Measurements from ENCODE around the gene BAIAP3. TPM values are rescaled to one million over a fixed set of nuclear protein-coding genes. Genes with fewer than 3 reads are reported as not detected.

The BAIAP3 gene
- total RNA-seq, 4 donors from 2014 or later = 1.5 to 14.2 (median 1.9) TPM

GRCh38 chr16:1394367-1394951 lies 61.0 kb downstream of the BAIAP3 start:
- no peak for ATAC-seq (ENCODE audit: low FRiP score)
- no peak for DNase-seq (ENCODE audit: low spot score)
- TF ChIP-seq CTCF (IDR thresholded peaks at IDR 0.05) = no peak

GRCh38 chr16:1395444-1396031 lies 62.1 kb downstream of the BAIAP3 start:
- no peak for TF ChIP-seq CTCF (IDR thresholded peaks at IDR 0.05)
- ATAC-seq (ENCODE audit: low FRiP score) (no peak), DNase-seq (ENCODE audit: low spot score) (no peak)

DNA sequence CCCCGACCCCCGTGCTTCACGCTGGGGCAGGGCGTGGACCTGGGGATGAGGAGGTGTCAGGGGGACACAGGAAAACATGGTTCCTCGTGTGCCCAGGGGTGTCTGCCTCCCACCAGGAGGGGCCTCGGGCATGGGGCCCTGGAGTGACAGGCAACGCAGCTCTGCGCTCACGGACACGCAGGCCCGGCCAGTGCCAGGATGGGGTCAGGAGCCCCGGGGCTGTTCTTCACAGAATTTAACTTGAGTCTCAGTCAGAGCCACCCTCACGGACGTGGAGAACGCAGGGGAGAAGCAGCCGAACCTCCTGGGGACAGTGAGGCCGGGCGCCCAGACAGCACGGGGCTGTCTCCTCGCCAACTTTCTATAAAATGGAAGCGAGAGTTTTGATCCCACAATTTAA lies 64.3 kb downstream of the BAIAP3 start:
- TF ChIP-seq CTCF (IDR thresholded peaks at IDR 0.05) = no peak
- no peak for ATAC-seq (ENCODE audit: low FRiP score)
- no peak for DNase-seq (ENCODE audit: low spot score)

GRCh38 chr16:1398351-1398750 lies 64.9 kb downstream of the BAIAP3 start:
- TF ChIP-seq CTCF (IDR thresholded peaks at IDR 0.05) = no peak
- ATAC-seq (ENCODE audit: low FRiP score) (no peak), DNase-seq (ENCODE audit: low spot score) (no peak)

Other genes starting within 250 kb of the BAIAP3 start
- not detected for gene C1QTNF8, start 237.4 kb upstream of the BAIAP3 start, total RNA-seq
- gene CACNA1H, start 180.5 kb upstream of the BAIAP3 start, total RNA-seq = 10 to 100 TPM in 2 of 4 donors, 1 to 10 TPM in 2; 1.8 to 13.6 (median 10.2) TPM
- gene TPSG1, start 108.4 kb upstream of the BAIAP3 start, total RNA-seq = 1 to 10 TPM in 1 of 4 donors, not detected in 3; 1.3 TPM
- 100 to 1,000 TPM in 1 of 4 donors, 10 to 100 TPM in 3; 10.1 to 112 (median 42.0) TPM for gene TPSB2, start 103.5 kb upstream of the BAIAP3 start, total RNA-seq
- 10 to 100 TPM; 20.8 to 86.2 (median 31.4) TPM for gene TPSAB1, start 92.9 kb upstream of the BAIAP3 start, total RNA-seq
- gene TPSD1, start 77.6 kb upstream of the BAIAP3 start, total RNA-seq = 1 to 10 TPM in 1 of 4 donors, not detected in 3; 1.2 TPM
- 10 to 100 TPM; 50.9 to 94.9 (median 72.5) TPM for gene UBE2I, start 24.0 kb upstream of the BAIAP3 start, total RNA-seq
- gene TSR3, start 18.2 kb downstream of the BAIAP3 start, total RNA-seq = 10 to 100 TPM; 42.4 to 78.5 (median 61.9) TPM
- gene GNPTG, start 18.3 kb downstream of the BAIAP3 start, total RNA-seq = 10 to 100 TPM; 48.3 to 77.1 (median 65.8) TPM
- 10 to 100 TPM in 3 of 4 donors, 1 to 10 TPM in 1; 8.6 to 36.9 (median 14.2) TPM for gene UNKL, start 81.1 kb downstream of the BAIAP3 start, total RNA-seq
- 10 to 100 TPM; 11.9 to 24.1 (median 14.4) TPM for gene UQCC4, start 87.1 kb downstream of the BAIAP3 start, total RNA-seq
- 1 to 10 TPM in 1 of 4 donors, not detected in 3; 1.9 TPM for gene PERCC1, start 97.4 kb downstream of the BAIAP3 start, total RNA-seq
- 1 to 10 TPM in 1 of 4 donors, under 1 TPM in 3; 0.19 to 5.7 (median 0.37) TPM for gene CCDC154, start 110.9 kb downstream of the BAIAP3 start, total RNA-seq
- 10 to 100 TPM; 42.6 to 62.3 (median 52.2) TPM for gene CLCN7, start 141.4 kb downstream of the BAIAP3 start, total RNA-seq
- gene PTX4, start 155.3 kb downstream of the BAIAP3 start, total RNA-seq = not detected
- gene TELO2, start 159.7 kb downstream of the BAIAP3 start, total RNA-seq = 10 to 100 TPM; 12.7 to 38.5 (median 22.2) TPM
- gene TMEM204, start 200.0 kb downstream of the BAIAP3 start, total RNA-seq = 100 to 1,000 TPM in 1 of 4 donors, 10 to 100 TPM in 3; 21.4 to 141 (median 41.7) TPM